ENCODE measurements around the gene MRC1.

MRC1 gene

GRCh38 chr10:17958049-17958448, 148.9 kb downstream of the MRC1 start:
- DNase-seq (ENCODE audit: low read depth) = no peak
- no peak overlapping the region for H3K4me3 ChIP-seq (ENCODE audit: low read depth, low read length)
- no peak for TF ChIP-seq CTCF (conservative IDR thresholded peaks at IDR 0.05; ENCODE audit: low read depth, low read length)

- DNase-seq (ENCODE audit: low read depth) = no peak
- H3K4me3 ChIP-seq (ENCODE audit: low read depth, low read length) = no peak overlapping the region
- no peak for TF ChIP-seq CTCF (conservative IDR thresholded peaks at IDR 0.05; ENCODE audit: low read depth, low read length)
Measured at GRCh38 chr10:17959870-17960269, 150.7 kb downstream of the MRC1 start.

All from choroid plexus epithelial cell (primary cell).